Measurements from ENCODE around the gene H3-3A.

The H3-3A gene

GRCh38 chr1:226061841-226062557 is 517 bp upstream of the H3-3A start:
- no peaks in the 10 kb centered on the region for H3K9me3 Mint-ChIP-seq
- peaks cover 36% of the 10 kb centered on the region for H3K4me1 Mint-ChIP-seq (ENCODE audit: low read depth)
- H3K27ac Mint-ChIP-seq: peak overlapping the region; percentile 99
- peak overlapping the region; percentile 82 for H3K4me3 Mint-ChIP-seq
- intact Hi-C loops (cut with micrococcal nuclease): loop anchor here (1.0 to 2.0 kb wide), 4 partner anchors 15 to 60 kb away; no protein-coding TSS in a partner anchor
- peaks cover 65% of the 10 kb centered on the region for H3K36me3 Mint-ChIP-seq (ENCODE audit: low read depth)
- H3K27me3 Mint-ChIP-seq: no peaks in the 10 kb centered on the region

- peak overlapping the region; percentile 99 for H3K27ac Mint-ChIP-seq
- H3K4me3 Mint-ChIP-seq: peak overlapping the region; percentile 99
- intact Hi-C loops (cut with micrococcal nuclease): loop anchor here (2.0 kb wide), 1 partner anchor 47 kb away; no protein-coding TSS in a partner anchor
- H3K4me1 Mint-ChIP-seq (ENCODE audit: low read depth): peaks cover 41% of the 10 kb centered on the region
- H3K27me3 Mint-ChIP-seq: no peaks in the 10 kb centered on the region
- H3K9me3 Mint-ChIP-seq: no peaks in the 10 kb centered on the region
- peaks cover 70% of the 10 kb centered on the region for H3K36me3 Mint-ChIP-seq (ENCODE audit: low read depth)
These were observed 884 bp downstream of the H3-3A start for GRCh38 chr1:226063224-226063976.

GRCh38 chr1:226063977-226064815 is 1.7 kb downstream of the H3-3A start:
- Mint-ChIP-seq H3K36me3 (ENCODE audit: low read depth) (peaks cover 70% of the 10 kb centered on the region), H3K27me3 (no peaks in the 10 kb centered on the region), H3K27ac (peak overlapping the region; percentile 99), H3K4me1 (ENCODE audit: low read depth) (peaks cover 46% of the 10 kb centered on the region), H3K4me3 (peak overlapping the region; percentile 99), H3K9me3 (no peaks in the 10 kb centered on the region)
- intact Hi-C loops (cut with micrococcal nuclease): loop anchor here (2.0 kb wide), 1 partner anchor 47 kb away; no protein-coding TSS in a partner anchor

- Mint-ChIP-seq H3K27me3 (no peaks in the 10 kb centered on the region), H3K36me3 (ENCODE audit: low read depth) (peaks cover 70% of the 10 kb centered on the region), H3K4me1 (ENCODE audit: low read depth) (peaks cover 50% of the 10 kb centered on the region), H3K27ac (peak overlapping the region; percentile 32), H3K4me3 (peak overlapping the region; percentile 59), H3K9me3 (no peaks in the 10 kb centered on the region)
- intact Hi-C loops (cut with micrococcal nuclease): loop anchor here (1.0 to 5.0 kb wide), 2 partner anchors 56 to 122 kb away; partner anchors contain the start of gene ACBD3
These were observed 2.3 kb downstream of the H3-3A start for GRCh38 chr1:226064816-226065248.

GRCh38 chr1:226066415-226067078 is 4.0 kb downstream of the H3-3A start:
- no peaks in the 10 kb centered on the region for H3K27me3 Mint-ChIP-seq
- no peak overlapping the region for H3K27ac Mint-ChIP-seq
- H3K36me3 Mint-ChIP-seq (ENCODE audit: low read depth): peaks cover 84% of the 10 kb centered on the region
- H3K4me3 Mint-ChIP-seq: no peak overlapping the region
- peaks cover 47% of the 10 kb centered on the region for H3K4me1 Mint-ChIP-seq (ENCODE audit: low read depth)
- no peaks in the 10 kb centered on the region for H3K9me3 Mint-ChIP-seq
- intact Hi-C loops (cut with micrococcal nuclease): loop anchor here (5.0 kb wide), 1 partner anchor 121 kb away; the partner anchor contains the start of gene ACBD3

GRCh38 chr1:226069811-226070489 is 7.4 kb downstream of the H3-3A start:
- H3K27me3 Mint-ChIP-seq: no peaks in the 10 kb centered on the region
- peaks cover 88% of the 10 kb centered on the region for H3K36me3 Mint-ChIP-seq (ENCODE audit: low read depth)
- H3K4me3 Mint-ChIP-seq: no peak overlapping the region
- intact Hi-C loops (cut with micrococcal nuclease): loop anchor here (5.0 kb wide), 1 partner anchor 117 kb away; the partner anchor contains the start of gene ACBD3
- H3K9me3 Mint-ChIP-seq: no peaks in the 10 kb centered on the region
- H3K27ac Mint-ChIP-seq: peak overlapping the region; percentile 29
- peaks cover 42% of the 10 kb centered on the region for H3K4me1 Mint-ChIP-seq (ENCODE audit: low read depth)

- peaks cover 68% of the 10 kb centered on the region for H3K36me3 Mint-ChIP-seq (ENCODE audit: low read depth)
These were observed 9.8 kb downstream of the H3-3A start for GRCh38 chr1:226072347-226072746.

GRCh38 chr1:226073184-226073950 is 10.9 kb downstream of the H3-3A start:
- intact Hi-C loops (cut with micrococcal nuclease): no loop called here
- Mint-ChIP-seq H3K27ac (no peak overlapping the region), H3K9me3 (no peaks in the 10 kb centered on the region), H3K27me3 (no peaks in the 10 kb centered on the region), H3K36me3 (ENCODE audit: low read depth) (peaks cover 61% of the 10 kb centered on the region), H3K4me3 (no peak overlapping the region), H3K4me1 (ENCODE audit: low read depth) (peaks cover 20% of the 10 kb centered on the region)

More at GRCh38 chr1:226072347-226072746, 9.8 kb downstream of the H3-3A start:
- Mint-ChIP-seq H3K27me3 (no peaks in the 10 kb centered on the region), H3K4me1 (ENCODE audit: low read depth) (peaks cover 24% of the 10 kb centered on the region), H3K27ac (no peak overlapping the region), H3K4me3 (no peak overlapping the region), H3K9me3 (no peaks in the 10 kb centered on the region)
- intact Hi-C loops (cut with micrococcal nuclease): no loop called here

- intact Hi-C loops (cut with micrococcal nuclease): no loop called here
- H3K9me3 Mint-ChIP-seq: no peaks in the 10 kb centered on the region
- no peak overlapping the region for H3K27ac Mint-ChIP-seq
- no peak overlapping the region for H3K4me3 Mint-ChIP-seq
- H3K27me3 Mint-ChIP-seq: no peaks in the 10 kb centered on the region
- peaks cover 15% of the 10 kb centered on the region for H3K4me1 Mint-ChIP-seq (ENCODE audit: low read depth)
- peaks cover 54% of the 10 kb centered on the region for H3K36me3 Mint-ChIP-seq (ENCODE audit: low read depth)
These were observed 11.5 kb downstream of the H3-3A start for GRCh38 chr1:226074046-226074445.

GRCh38 chr1:226076378-226076777 is 13.9 kb downstream of the H3-3A start:
- no peaks in the 10 kb centered on the region for H3K4me1 Mint-ChIP-seq (ENCODE audit: low read depth)
- peaks cover 31% of the 10 kb centered on the region for H3K36me3 Mint-ChIP-seq (ENCODE audit: low read depth)
- intact Hi-C loops (cut with micrococcal nuclease): no loop called here
- peaks cover 6% of the 10 kb centered on the region for H3K27me3 Mint-ChIP-seq
- H3K4me3 Mint-ChIP-seq: no peak overlapping the region
- H3K9me3 Mint-ChIP-seq: no peaks in the 10 kb centered on the region
- H3K27ac Mint-ChIP-seq: no peak overlapping the region

GRCh38 chr1:226078374-226078773 is 15.9 kb downstream of the H3-3A start:
- H3K4me3 Mint-ChIP-seq: no peak overlapping the region
- H3K4me1 Mint-ChIP-seq (ENCODE audit: low read depth): peaks cover 10% of the 10 kb centered on the region
- no peaks in the 10 kb centered on the region for H3K9me3 Mint-ChIP-seq
- no peak overlapping the region for H3K27ac Mint-ChIP-seq
- peaks cover 19% of the 10 kb centered on the region for H3K36me3 Mint-ChIP-seq (ENCODE audit: low read depth)
- peaks cover 9% of the 10 kb centered on the region for H3K27me3 Mint-ChIP-seq
- intact Hi-C loops (cut with micrococcal nuclease): no loop called here

GRCh38 chr1:226082587-226082917 is 20.0 kb downstream of the H3-3A start:
- H3K4me3 Mint-ChIP-seq: peak overlapping the region; percentile 90
- H3K36me3 Mint-ChIP-seq (ENCODE audit: low read depth): no peaks in the 10 kb centered on the region
- H3K27ac Mint-ChIP-seq: peak overlapping the region; percentile 84
- peaks cover 23% of the 10 kb centered on the region for H3K27me3 Mint-ChIP-seq
- intact Hi-C loops (cut with micrococcal nuclease): loop anchor here (2.0 kb wide), 1 partner anchor 26 kb away; no protein-coding TSS in a partner anchor
- peaks cover 10% of the 10 kb centered on the region for H3K4me1 Mint-ChIP-seq (ENCODE audit: low read depth)
- H3K9me3 Mint-ChIP-seq: no peaks in the 10 kb centered on the region
